GM12878 (cell line): ENCODE data around the gene GALNT17. TPM values are rescaled to one million over a fixed set of nuclear protein-coding genes. Genes with fewer than 3 reads are reported as not detected.

Experiments used
- ATAC-seq: fragments of 200-7000 bp; cut with Tn5 transposase; 3 replicates; pipeline ENCODE4 v1.9.1; 2020; ENCODE audit warnings: mild to moderate bottlenecking, moderate library complexity
- BruUV-seq: library from RNA; stranded (reverse); fragments of 400-500 nt; replicated peaks from 2 replicates; lab custom pipeline; 2021; lab: Mats Ljungman, UMichigan
- CTCF ChIA-PET: fragments of 300-600 bp; sonication (Branson Sonifier 250); formaldehyde crosslinking; extraction: SDS; loops from one replicate; lab custom pipeline; 2021; ENCODE audit warnings: inconsistent platforms; lab: Yijun Ruan, JAX
- POLR2A ChIA-PET: fragments of 350-600 bp; formaldehyde crosslinking; extraction: SDS; loops from one replicate; lab custom pipeline; 2021; ENCODE audit warnings: inconsistent platforms; lab: Charles Lee
- RAD21 ChIA-PET: fragments of 300-600 bp; sonication (Branson Sonifier 250); formaldehyde crosslinking; loops from one replicate; lab custom pipeline; 2023; ENCODE audit warnings: antibody characterized with exemption; ENCODE audit not compliant: unreplicated experiment; lab: Charles Lee
- SMC1A ChIA-PET: fragments of 300-600 bp; sonication (Branson Sonifier 250); formaldehyde crosslinking; loops from one replicate; lab custom pipeline; 2023; ENCODE audit not compliant: unreplicated experiment, uncharacterized antibody; lab: Charles Lee
- DNase-seq: peaks from one replicate; pipeline ENCODE4 v3.0.0-alpha.2; 2011; ENCODE audit warnings: low read depth, low spot score
- FAIRE-seq: peaks from 3 replicates; lab custom pipeline; 2011; peaks lifted over from hg19 to GRCh38; lab: Jason Lieb, UNC
- H2AFZ ChIP-seq: 2 replicates; pipeline ENCODE4 v1.6.0; 2011; ENCODE audit warnings: low read depth, low read length, control low read depth; ENCODE audit not compliant: control insufficient read depth
- H3K27ac ChIP-seq: 2 replicates; pipeline ENCODE4 v1.5.1; 2011; ENCODE audit warnings: control low read depth; ENCODE audit not compliant: control insufficient read depth, insufficient read depth
- H3K27me3 ChIP-seq, 2 experiments: replicated peaks in 1 of 2; 2 replicates each; pipeline versions ENCODE4 v1.6.0 to v1.6.1; 2011; ENCODE audit warnings: low read length in 1 of 2; ENCODE audit not compliant: control insufficient read depth in 2 of 2, insufficient read depth in 2 of 2
- H3K36me3 ChIP-seq, 2 experiments: 2 replicates each; pipeline ENCODE4 v1.5.1; 2011; ENCODE audit warnings: low read length in 1 of 2; ENCODE audit not compliant: control insufficient read depth in 2 of 2, insufficient read depth in 2 of 2
- H3K4me1 ChIP-seq: 2 replicates; pipeline ENCODE4 v1.6.1; 2011; ENCODE audit warnings: mild to moderate bottlenecking, low read length, moderate library complexity, mixed read lengths; ENCODE audit not compliant: control insufficient read depth, insufficient read depth
- H3K4me2 ChIP-seq: 2 replicates; pipeline ENCODE4 v1.6.0; 2011; ENCODE audit warnings: control low read depth; ENCODE audit not compliant: control insufficient read depth, insufficient read depth
- H3K4me3 ChIP-seq: fragments of 200-600 bp; sonication (generic); 2 replicates; pipeline ENCODE4 v1.5.1; 2016
- H3K79me2 ChIP-seq: 2 replicates; pipeline ENCODE4 v1.6.0; 2011; ENCODE audit warnings: low read length; ENCODE audit not compliant: control insufficient read depth, insufficient read depth
- H3K9ac ChIP-seq: 2 replicates; pipeline ENCODE4 v1.8.0; 2011; ENCODE audit warnings: low read length, control low read depth, mixed read lengths; ENCODE audit not compliant: control insufficient read depth, insufficient read depth
- H3K9me3 ChIP-seq: replicated peaks from 3 replicates; pipeline ENCODE4 v1.5.1; 2011; ENCODE audit warnings: mild to moderate bottlenecking, low read length; ENCODE audit not compliant: control insufficient read depth, insufficient read depth
- H4K20me1 ChIP-seq: 2 replicates; pipeline ENCODE4 v1.6.0; 2011; ENCODE audit not compliant: control insufficient read depth, insufficient read depth
- DPF2 ChIP-seq: fragments of 450-650 bp; IDR thresholded peaks from 2 replicates; pipeline ENCODE4 v1.6.1; 2017; ENCODE audit warnings: mild to moderate bottlenecking
- WGBS: methylation state at CpG from one replicate; pipeline ENCODE4 v1.1.6; 2016; ENCODE audit warnings: low lambda C conversion rate; ENCODE audit not compliant: insufficient replicate concordance, insufficient coverage; ENCODE audit errors: missing lambda C conversion rate; 5-methylcytosine and 5-hydroxymethylcytosine counted together
- in situ Hi-C: fragments of 300-500 bp; cut with MboI; formaldehyde crosslinking; loops from 9 replicates; pipeline ENCODE4 v1.14.3; 2018; ENCODE audit warnings: mixed read lengths
- intact Hi-C: fragments of 100-400 bp; cut with micrococcal nuclease; formaldehyde crosslinking; loops from one replicate; pipeline ENCODE4 v1.14.2; 2022; ENCODE audit not compliant: unreplicated experiment
- polyA plus RNA-seq, 11 experiments: library from polyadenylated mRNA; depleted of rRNA in 4 of 11; unstranded in 6 of 11; stranded (reverse) in 5 of 11; fragments of >200 nt; fragmentation: Nextera tagmentation in 4 of 11; fragmentation: Illumina TruSeq in 1 of 11; extraction: Ambion mirVana in 4 of 11; extraction: Trizol in 1 of 11; gene quantifications; 1 replicate in 1 of 11; 2 replicates in 10 of 11; pipeline versions ENCODE4 v1.2.1 to v1.2.3, GENCODE V29; 2011 to 2016; ENCODE audit warnings: inconsistent platforms in 2 of 11, missing spikeins in 2 of 11, low read depth in 1 of 11
- total RNA-seq, 4 experiments: library from RNA; depleted of rRNA in 3 of 4; stranded (reverse); fragments of >200 nt in 3 of 4; fragmentation: Illumina TruSeq in 1 of 4; extraction: Trizol in 1 of 4; gene quantifications; 2 replicates each; pipeline versions ENCODE4 v1.2.1 to v1.2.3, GENCODE V29; 2013 to 2021
- TF ChIP-seq, protein P1 (sequence below): fragments of 450-650 bp; IDR thresholded peaks from 2 replicates; pipeline ENCODE4 v1.6.1; 2018; ENCODE audit warnings: borderline replicate concordance, mild to moderate bottlenecking; ENCODE audit not compliant: partially characterized antibody
- TF ChIP-seq, protein P2 (sequence below): fragments of 450-650 bp; IDR thresholded peaks from 2 replicates; pipeline ENCODE4 v1.6.1; 2018; ENCODE audit warnings: mild to moderate bottlenecking, low read depth, moderate library complexity; ENCODE audit not compliant: partially characterized antibody

GALNT17 gene
- total and polyA plus RNA-seq, 10 of the 15 experiments (the other 5 are each of a cell fraction or from before 2014, with no cell fraction given) = 0.12 to 0.15 TPM; not detected in 8

DNA sequence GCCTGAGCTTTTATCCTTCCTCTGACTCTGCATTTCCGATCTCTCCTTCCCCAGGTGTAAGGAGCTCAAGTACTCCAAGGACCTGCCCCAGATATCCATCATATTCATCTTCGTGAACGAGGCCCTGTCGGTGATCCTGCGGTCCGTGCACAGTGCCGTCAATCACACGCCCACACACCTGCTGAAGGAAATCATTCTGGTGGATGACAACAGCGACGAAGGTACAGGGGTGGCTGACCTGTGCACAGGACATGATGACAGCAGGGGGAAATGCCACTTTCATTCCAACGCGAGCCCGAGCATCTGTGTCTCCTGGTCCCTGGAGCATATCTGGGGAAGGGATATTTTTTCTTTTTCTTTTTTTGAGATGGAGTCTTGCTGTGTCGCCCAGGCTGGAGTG is 256.2 kb downstream of the GALNT17 start:
- DNase-seq = no peak
- CTCF ChIA-PET = no interaction called here
- H3K79me2 ChIP-seq = no peaks in the 10 kb centered on the region
- no TSS peak for BruUV-seq
- intact Hi-C loops = no loop called here
- TF ChIP-seq, protein P1, sequence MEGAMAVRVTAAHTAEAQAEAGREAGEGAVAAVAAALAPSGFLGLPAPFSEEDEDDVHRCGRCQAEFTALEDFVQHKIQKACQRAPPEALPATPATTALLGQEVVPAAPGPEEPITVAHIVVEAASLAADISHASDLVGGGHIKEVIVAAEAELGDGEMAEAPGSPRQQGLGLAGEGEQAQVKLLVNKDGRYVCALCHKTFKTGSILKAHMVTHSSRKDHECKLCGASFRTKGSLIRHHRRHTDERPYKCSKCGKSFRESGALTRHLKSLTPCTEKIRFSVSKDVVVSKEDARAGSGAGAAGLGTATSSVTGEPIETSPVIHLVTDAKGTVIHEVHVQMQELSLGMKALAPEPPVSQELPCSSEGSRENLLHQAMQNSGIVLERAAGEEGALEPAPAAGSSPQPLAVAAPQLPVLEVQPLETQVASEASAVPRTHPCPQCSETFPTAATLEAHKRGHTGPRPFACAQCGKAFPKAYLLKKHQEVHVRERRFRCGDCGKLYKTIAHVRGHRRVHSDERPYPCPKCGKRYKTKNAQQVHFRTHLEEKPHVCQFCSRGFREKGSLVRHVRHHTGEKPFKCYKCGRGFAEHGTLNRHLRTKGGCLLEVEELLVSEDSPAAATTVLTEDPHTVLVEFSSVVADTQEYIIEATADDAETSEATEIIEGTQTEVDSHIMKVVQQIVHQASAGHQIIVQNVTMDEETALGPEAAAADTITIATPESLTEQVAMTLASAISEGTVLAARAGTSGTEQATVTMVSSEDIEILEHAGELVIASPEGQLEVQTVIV = no peak
- TF ChIP-seq DPF2 = no peak
- TF ChIP-seq, protein P2, sequence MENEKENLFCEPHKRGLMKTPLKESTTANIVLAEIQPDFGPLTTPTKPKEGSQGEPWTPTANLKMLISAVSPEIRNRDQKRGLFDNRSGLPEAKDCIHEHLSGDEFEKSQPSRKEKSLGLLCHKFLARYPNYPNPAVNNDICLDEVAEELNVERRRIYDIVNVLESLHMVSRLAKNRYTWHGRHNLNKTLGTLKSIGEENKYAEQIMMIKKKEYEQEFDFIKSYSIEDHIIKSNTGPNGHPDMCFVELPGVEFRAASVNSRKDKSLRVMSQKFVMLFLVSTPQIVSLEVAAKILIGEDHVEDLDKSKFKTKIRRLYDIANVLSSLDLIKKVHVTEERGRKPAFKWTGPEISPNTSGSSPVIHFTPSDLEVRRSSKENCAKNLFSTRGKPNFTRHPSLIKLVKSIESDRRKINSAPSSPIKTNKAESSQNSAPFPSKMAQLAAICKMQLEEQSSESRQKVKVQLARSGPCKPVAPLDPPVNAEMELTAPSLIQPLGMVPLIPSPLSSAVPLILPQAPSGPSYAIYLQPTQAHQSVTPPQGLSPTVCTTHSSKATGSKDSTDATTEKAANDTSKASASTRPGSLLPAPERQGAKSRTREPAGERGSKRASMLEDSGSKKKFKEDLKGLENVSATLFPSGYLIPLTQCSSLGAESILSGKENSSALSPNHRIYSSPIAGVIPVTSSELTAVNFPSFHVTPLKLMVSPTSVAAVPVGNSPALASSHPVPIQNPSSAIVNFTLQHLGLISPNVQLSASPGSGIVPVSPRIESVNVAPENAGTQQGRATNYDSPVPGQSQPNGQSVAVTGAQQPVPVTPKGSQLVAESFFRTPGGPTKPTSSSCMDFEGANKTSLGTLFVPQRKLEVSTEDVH = no peak
- TF ChIP-seq, all 136 proteins: peak for 0
- ChIA-PET SMC1A (no interaction called here), POLR2A (no interaction called here), RAD21 (no interaction called here)
- no peak overlapping the region for H3K4me3 ChIP-seq
- no peak for ATAC-seq
- no peak overlapping the region for H3K9ac ChIP-seq
- no peak overlapping the region for H3K27ac ChIP-seq
- no peak overlapping the region for H3K4me2 ChIP-seq
- H3K36me3 ChIP-seq = no peaks in the 10 kb centered on the region
- no peaks in the 10 kb centered on the region; the same call in 2 of the 3 replicates for H3K9me3 ChIP-seq
- in situ Hi-C loops = no loop called here
- no peaks in the 10 kb centered on the region for H4K20me1 ChIP-seq
- no peak for FAIRE-seq
- H2AFZ ChIP-seq = no peak overlapping the region
- WGBS = 66% methylated on average over 14 of the region's 14 CpGs
- no peaks in the 10 kb centered on the region for H3K4me1 ChIP-seq
- no peaks in the 10 kb centered on the region for H3K27me3 ChIP-seq
